ENCODE data around the gene RHOBTB3.
A peak's percentile ranks its signal among the peaks of the same experiment; 100 is the strongest.
"Not testable (repeated sequence)": the region's sequence is repeated elsewhere in the genome, so short reads cannot be mapped to it uniquely, and the experiment has no call there.

RHOBTB3 gene

DNA sequence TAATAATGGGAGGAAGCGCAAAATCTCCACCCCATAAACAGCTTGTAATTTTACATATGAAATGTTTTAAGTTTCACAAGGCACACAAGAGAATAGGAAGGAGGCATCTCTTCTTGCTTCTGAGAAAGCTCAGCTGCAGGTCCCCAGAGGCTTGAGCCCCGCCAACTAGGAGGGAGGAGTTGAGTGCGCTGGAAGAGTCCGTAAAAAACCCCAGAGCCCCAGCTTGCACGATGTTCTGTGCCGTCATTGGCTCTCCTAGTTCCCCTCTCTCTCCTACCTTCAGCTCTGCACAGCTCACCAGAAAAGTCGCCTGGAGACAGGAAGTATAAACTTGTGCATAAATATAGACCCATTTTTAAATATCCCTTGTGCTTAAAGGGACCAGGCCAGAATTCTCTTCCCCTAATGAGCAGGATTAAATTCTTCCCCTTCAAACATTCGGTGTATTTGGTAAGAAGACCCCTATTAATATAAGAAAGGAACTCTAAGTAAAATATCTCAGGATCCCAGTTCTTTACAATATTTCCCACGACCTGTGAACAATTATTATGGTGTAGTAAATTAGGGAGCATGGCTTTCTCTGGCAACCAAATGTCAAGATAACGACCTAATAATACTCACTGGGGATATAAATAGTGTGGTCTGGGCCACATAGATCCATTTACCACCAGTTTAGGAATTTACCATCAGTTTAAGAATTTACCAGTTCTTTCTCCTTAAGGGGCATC lies 77.7 kb downstream of the RHOBTB3 start:
- no peaks in the 10 kb centered on the region for H3K9me3 ChIP-seq (ENCODE audit: low read length)
- peak overlapping the region; percentile 16 for H3K9ac ChIP-seq (ENCODE audit: low read length)
- peaks cover 37% of the 10 kb centered on the region for H3K4me1 ChIP-seq (ENCODE audit: insufficient read depth, low read length)
- no peaks in the 10 kb centered on the region for H3K36me3 ChIP-seq (ENCODE audit: insufficient read depth, low read length)
- H3K27me3 ChIP-seq (ENCODE audit: control insufficient read depth in 1 of 2, insufficient read depth in 2 of 2, low read length in 2 of 2) = no peaks in the 10 kb centered on the region
- H3K4me3 ChIP-seq (ENCODE audit: low read depth in 1 of 2, low read length in 2 of 2) = peak overlapping the region in 1 of 2 donors; percentile 3
- H3K27ac ChIP-seq (ENCODE audit: low read depth, low read length) = peak overlapping the region; percentile 63

DNA sequence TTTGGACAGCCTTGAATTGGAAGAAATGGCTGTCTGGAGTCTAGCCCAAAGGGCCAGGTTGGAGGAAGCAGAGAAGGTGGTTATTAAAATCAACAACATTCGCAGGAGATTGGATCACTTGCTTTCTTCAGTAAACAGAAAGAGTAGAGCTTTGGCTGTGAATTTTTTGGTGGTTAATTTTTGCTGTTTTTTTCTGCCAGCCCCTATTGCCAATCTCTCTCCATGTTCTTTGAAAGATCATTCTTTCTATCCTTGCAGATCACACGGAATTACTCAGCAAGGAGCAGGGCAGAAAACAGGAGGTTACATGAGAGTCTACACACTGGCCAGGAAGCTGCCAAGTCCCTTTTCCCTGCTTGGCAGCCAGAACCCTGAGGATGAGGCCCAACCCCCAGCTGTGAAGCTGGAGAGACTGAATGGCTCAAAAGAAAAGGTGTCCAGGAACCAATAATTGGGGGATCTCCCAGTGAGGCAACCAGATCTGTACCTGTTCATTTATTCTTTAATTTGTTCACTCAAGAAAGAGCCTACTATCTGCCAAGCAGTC lies 78.4 kb downstream of the RHOBTB3 start:
- no peaks in the 10 kb centered on the region for H3K9me3 ChIP-seq (ENCODE audit: low read length)
- H3K4me3 ChIP-seq (ENCODE audit: low read depth in 1 of 2, low read length in 2 of 2) = peak overlapping the region in 1 of 2 donors; percentile 3
- peak overlapping the region; percentile 16 for H3K9ac ChIP-seq (ENCODE audit: low read length)
- peak overlapping the region; percentile 63 for H3K27ac ChIP-seq (ENCODE audit: low read depth, low read length)
- H3K27me3 ChIP-seq (ENCODE audit: control insufficient read depth in 1 of 2, insufficient read depth in 2 of 2, low read length in 2 of 2) = no peaks in the 10 kb centered on the region
- H3K4me1 ChIP-seq (ENCODE audit: insufficient read depth, low read length) = peaks cover 37% of the 10 kb centered on the region
- peaks cover 5% of the 10 kb centered on the region for H3K36me3 ChIP-seq (ENCODE audit: insufficient read depth, low read length)

- Histone ChIP-seq H3K4me1 (ENCODE audit: insufficient read depth, low read length) (peaks cover 37% of the 10 kb centered on the region), H3K4me3 (ENCODE audit: low read depth in 1 of 2, low read length in 2 of 2) (no peak overlapping the region), H3K9me3 (ENCODE audit: low read length) (no peaks in the 10 kb centered on the region), H3K27me3 (ENCODE audit: control insufficient read depth in 1 of 2, insufficient read depth in 2 of 2, low read length in 2 of 2) (no peaks in the 10 kb centered on the region), H3K9ac (ENCODE audit: low read length) (no peak overlapping the region), H3K36me3 (ENCODE audit: insufficient read depth, low read length) (peaks cover 11% of the 10 kb centered on the region), H3K27ac (ENCODE audit: low read depth, low read length) (peak overlapping the region; percentile 63)
These were observed 79.4 kb downstream of the RHOBTB3 start for GRCh38 chr5:95810305-95811125.

- not testable (repeated sequence) for H3K9ac ChIP-seq (ENCODE audit: low read length); H3K4me3 ChIP-seq (ENCODE audit: low read depth in 1 of 2, low read length in 2 of 2); H3K27ac ChIP-seq (ENCODE audit: low read depth, low read length); H3K27me3 ChIP-seq (ENCODE audit: control insufficient read depth in 1 of 2, insufficient read depth in 2 of 2, low read length in 2 of 2); H3K9me3 ChIP-seq (ENCODE audit: low read length)
- Histone ChIP-seq H3K4me1 (ENCODE audit: insufficient read depth, low read length) (peaks cover 37% of the 10 kb centered on the region), H3K36me3 (ENCODE audit: insufficient read depth, low read length) (peaks cover 16% of the 10 kb centered on the region)
These were observed 79.9 kb downstream of the RHOBTB3 start for GRCh38 chr5:95811126-95811423.

DNA sequence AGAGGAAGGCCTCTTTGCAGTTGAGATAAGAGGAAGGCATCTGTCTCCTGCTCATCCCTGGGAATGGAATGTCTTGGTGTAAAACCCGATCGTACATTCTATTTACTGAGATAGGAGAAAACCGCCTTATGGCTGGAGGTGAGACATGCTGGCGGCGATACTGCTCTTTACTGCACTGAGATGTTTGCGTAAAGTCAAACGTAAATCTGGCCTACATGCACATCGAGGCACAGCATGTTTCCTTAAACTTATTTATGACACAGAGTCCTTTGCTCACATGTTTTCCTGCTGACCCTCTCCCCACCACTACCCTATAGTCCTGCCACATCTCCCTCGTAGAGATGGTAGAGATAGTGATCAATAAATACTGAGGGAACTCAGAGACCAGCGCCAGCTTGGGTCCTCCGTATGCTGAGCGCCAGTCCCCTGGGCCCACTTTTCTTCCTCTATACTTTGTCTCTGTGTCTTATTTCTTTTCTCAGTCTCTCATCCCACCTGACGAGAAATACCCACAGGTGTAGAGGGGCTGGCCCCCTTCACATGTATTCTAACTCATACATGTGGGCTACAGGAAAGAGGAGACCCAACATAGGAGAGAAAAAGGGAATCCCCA lies 80.4 kb downstream of the RHOBTB3 start:
- H3K27me3 ChIP-seq (ENCODE audit: control insufficient read depth in 1 of 2, insufficient read depth in 2 of 2, low read length in 2 of 2); H3K4me3 ChIP-seq (ENCODE audit: low read depth in 1 of 2, low read length in 2 of 2); H3K9me3 ChIP-seq (ENCODE audit: low read length); H3K9ac ChIP-seq (ENCODE audit: low read length): not testable (repeated sequence)
- Histone ChIP-seq H3K36me3 (ENCODE audit: insufficient read depth, low read length) (peaks cover 16% of the 10 kb centered on the region), H3K27ac (ENCODE audit: low read depth, low read length) (peak overlapping the region; percentile 40), H3K4me1 (ENCODE audit: insufficient read depth, low read length) (peaks cover 37% of the 10 kb centered on the region)

- peaks cover 37% of the 10 kb centered on the region for H3K4me1 ChIP-seq (ENCODE audit: insufficient read depth, low read length)
- no peak overlapping the region for H3K9ac ChIP-seq (ENCODE audit: low read length)
- H3K4me3 ChIP-seq (ENCODE audit: low read depth in 1 of 2, low read length in 2 of 2) = no peak overlapping the region
- no peaks in the 10 kb centered on the region for H3K9me3 ChIP-seq (ENCODE audit: low read length)
- H3K36me3 ChIP-seq (ENCODE audit: insufficient read depth, low read length) = peaks cover 16% of the 10 kb centered on the region
- H3K27me3 ChIP-seq (ENCODE audit: control insufficient read depth in 1 of 2, insufficient read depth in 2 of 2, low read length in 2 of 2) = no peaks in the 10 kb centered on the region
- peak overlapping the region; percentile 40 for H3K27ac ChIP-seq (ENCODE audit: low read depth, low read length)
These were observed 80.9 kb downstream of the RHOBTB3 start for GRCh38 chr5:95812074-95812471.

GRCh38 chr5:95813035-95813434 lies 81.9 kb downstream of the RHOBTB3 start:
- peaks cover 41% of the 10 kb centered on the region for H3K4me1 ChIP-seq (ENCODE audit: insufficient read depth, low read length)
- not testable (repeated sequence) for H3K27ac ChIP-seq (ENCODE audit: low read depth, low read length); H3K9me3 ChIP-seq (ENCODE audit: low read length)

GRCh38 chr5:95815155-95815729 lies 84.1 kb downstream of the RHOBTB3 start:
- no peaks in the 10 kb centered on the region for H3K27me3 ChIP-seq (ENCODE audit: control insufficient read depth in 1 of 2, insufficient read depth in 2 of 2, low read length in 2 of 2)
- H3K9me3 ChIP-seq (ENCODE audit: low read length) = no peaks in the 10 kb centered on the region
- H3K9ac ChIP-seq (ENCODE audit: low read length) = no peak overlapping the region
- H3K4me3 ChIP-seq (ENCODE audit: low read depth in 1 of 2, low read length in 2 of 2) = no peak overlapping the region
- H3K27ac ChIP-seq (ENCODE audit: low read depth, low read length) = no peak overlapping the region
- H3K4me1 ChIP-seq (ENCODE audit: insufficient read depth, low read length) = peaks cover 32% of the 10 kb centered on the region
- H3K36me3 ChIP-seq (ENCODE audit: insufficient read depth, low read length) = peaks cover 16% of the 10 kb centered on the region

More at GRCh38 chr5:95813035-95813434, 81.9 kb downstream of the RHOBTB3 start:
- H3K9ac ChIP-seq (ENCODE audit: low read length); H3K27me3 ChIP-seq (ENCODE audit: control insufficient read depth in 1 of 2, insufficient read depth in 2 of 2, low read length in 2 of 2); H3K4me3 ChIP-seq (ENCODE audit: low read depth in 1 of 2, low read length in 2 of 2): not testable (repeated sequence)
- H3K36me3 ChIP-seq (ENCODE audit: insufficient read depth, low read length) = peaks cover 16% of the 10 kb centered on the region

DNA sequence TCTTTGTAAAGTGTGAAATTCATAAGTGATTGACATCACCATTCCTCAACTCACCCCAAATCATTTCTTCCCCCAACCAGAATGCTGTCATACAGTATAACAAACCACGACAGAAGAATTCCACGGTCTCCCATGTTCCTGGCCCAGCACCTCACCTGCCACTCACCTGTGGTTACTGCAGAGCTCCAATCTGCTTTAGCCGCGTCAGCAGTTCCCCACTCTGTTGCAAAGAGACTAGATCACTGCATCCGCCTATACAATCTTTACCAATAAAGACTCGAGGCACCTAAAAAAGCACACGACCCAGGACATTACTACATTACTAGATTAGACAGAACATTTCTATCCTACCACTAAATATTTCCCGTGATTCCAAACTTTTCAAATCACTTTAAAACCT lies 85.2 kb downstream of the RHOBTB3 start:
- H3K9ac ChIP-seq (ENCODE audit: low read length) = no peak overlapping the region
- H3K36me3 ChIP-seq (ENCODE audit: insufficient read depth, low read length) = peaks cover 16% of the 10 kb centered on the region
- H3K27me3 ChIP-seq (ENCODE audit: control insufficient read depth in 1 of 2, insufficient read depth in 2 of 2, low read length in 2 of 2) = no peaks in the 10 kb centered on the region
- peaks cover 31% of the 10 kb centered on the region for H3K4me1 ChIP-seq (ENCODE audit: insufficient read depth, low read length)
- H3K4me3 ChIP-seq (ENCODE audit: low read depth in 1 of 2, low read length in 2 of 2) = no peak overlapping the region
- H3K27ac ChIP-seq (ENCODE audit: low read depth, low read length) = no peak overlapping the region
- H3K9me3 ChIP-seq (ENCODE audit: low read length) = no peaks in the 10 kb centered on the region

- H3K27ac ChIP-seq (ENCODE audit: low read depth, low read length) = no peak overlapping the region
- H3K4me3 ChIP-seq (ENCODE audit: low read depth in 1 of 2, low read length in 2 of 2) = no peak overlapping the region
- H3K27me3 ChIP-seq (ENCODE audit: control insufficient read depth in 1 of 2, insufficient read depth in 2 of 2, low read length in 2 of 2) = no peaks in the 10 kb centered on the region
- no peak overlapping the region for H3K9ac ChIP-seq (ENCODE audit: low read length)
- peaks cover 16% of the 10 kb centered on the region for H3K36me3 ChIP-seq (ENCODE audit: insufficient read depth, low read length)
- H3K4me1 ChIP-seq (ENCODE audit: insufficient read depth, low read length) = peaks cover 33% of the 10 kb centered on the region
- H3K9me3 ChIP-seq (ENCODE audit: low read length) = no peaks in the 10 kb centered on the region
These were observed 85.6 kb downstream of the RHOBTB3 start for GRCh38 chr5:95816776-95817175.

DNA sequence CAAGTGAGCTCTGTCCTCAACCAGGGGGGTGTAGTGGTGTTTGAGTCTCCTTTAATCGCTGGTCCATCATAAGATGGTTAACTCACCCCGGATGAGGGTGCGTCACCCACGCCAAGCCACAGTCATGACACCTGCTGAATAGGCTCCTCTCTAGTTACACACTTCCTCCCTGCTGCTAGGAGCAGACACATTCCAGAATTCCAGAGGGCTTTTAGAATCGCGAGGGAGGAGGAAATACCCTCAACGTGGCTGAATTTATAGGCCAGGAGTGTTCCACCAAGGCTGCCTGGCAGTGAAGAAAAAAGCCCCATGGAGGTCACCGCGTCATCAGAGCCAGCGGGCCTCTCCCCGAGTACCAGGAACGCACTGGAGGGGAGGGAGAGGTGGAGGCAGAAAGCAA lies 86.3 kb downstream of the RHOBTB3 start:
- Histone ChIP-seq H3K9ac (ENCODE audit: low read length) (no peak overlapping the region), H3K9me3 (ENCODE audit: low read length) (no peaks in the 10 kb centered on the region), H3K27ac (ENCODE audit: low read depth, low read length) (no peak overlapping the region), H3K36me3 (ENCODE audit: insufficient read depth, low read length) (peaks cover 16% of the 10 kb centered on the region), H3K4me1 (ENCODE audit: insufficient read depth, low read length) (peaks cover 27% of the 10 kb centered on the region), H3K4me3 (ENCODE audit: low read depth in 1 of 2, low read length in 2 of 2) (no peak overlapping the region), H3K27me3 (ENCODE audit: control insufficient read depth in 1 of 2, insufficient read depth in 2 of 2, low read length in 2 of 2) (no peaks in the 10 kb centered on the region)

Measured in muscle layer of colon (tissue), 2 donors.